GM18519 (cell line): ENCODE data around the gene C9orf85.
"Not testable (repeated sequence)": the region's sequence is repeated elsewhere in the genome, so short reads cannot be mapped to it uniquely, and the experiment has no call there.

ENCODE experiments used
- ATAC-seq: cut with Tn5 transposase; IDR thresholded peaks from one replicate; pipeline ENCODE4 v1.9.1; 2021; ENCODE audit warnings: mild to moderate bottlenecking, moderate library complexity; ENCODE audit not compliant: unreplicated experiment, low FRiP score

C9orf85 gene

GRCh38 chr9:71987471-71988371 lies 76.3 kb downstream of the C9orf85 start:
- no peak for ATAC-seq

- ATAC-seq: no peak
These were observed 79.0 kb downstream of the C9orf85 start for GRCh38 chr9:71990466-71990865.

- no peak for ATAC-seq
These were observed 94.0 kb downstream of the C9orf85 start for GRCh38 chr9:72005451-72005850.

GRCh38 chr9:72006501-72006900 lies 95.1 kb downstream of the C9orf85 start:
- no peak for ATAC-seq

- not testable (repeated sequence) for ATAC-seq
These were observed 96.3 kb downstream of the C9orf85 start for GRCh38 chr9:72007726-72008125.

- ATAC-seq: no peak
These were observed 101.2 kb downstream of the C9orf85 start for GRCh38 chr9:72012646-72013045.

GRCh38 chr9:72013292-72013760 lies 101.9 kb downstream of the C9orf85 start:
- ATAC-seq: no peak

GRCh38 chr9:72022841-72023240 lies 111.4 kb downstream of the C9orf85 start:
- ATAC-seq: no peak
